OCI-LY3 (cell line): ENCODE results near the gene COL27A1.

ENCODE experiments used
- CTCF ChIP-seq: fragments of 200-600, 300-600 bp; sonication (generic); IDR thresholded peaks from 2 replicates; pipeline ENCODE4 v1.5.1; 2014; ENCODE audit warnings: antibody characterized with exemption, low read length, low read depth
- EZH2phosphoT487 ChIP-seq: fragments of 200-600 bp; shearing (Covaris generic); IDR thresholded peaks from 2 replicates; pipeline ENCODE4 v1.6.1; 2018; ENCODE audit warnings: antibody characterized with exemption, mixed run types, low read depth

- TF ChIP-seq CTCF (no peak), EZH2phosphoT487 (no peak)
Observed at GRCh38 chr9:114178756-114179450, 23.6 kb downstream of the COL27A1 start.
